Uterus (tissue), 4 donors: ENCODE data around the gene POU2AF2. TPM values are rescaled to one million over a fixed set of nuclear protein-coding genes. Genes with fewer than 3 reads are reported as not detected.

ENCODE experiments used
- DNase-seq, 2 donors: peaks; one replicate each; pipeline ENCODE4 v3.0.0-alpha.2; 2019 to 2020
- H3K27ac ChIP-seq, 2 donors: fragments of 200-600 bp; sonication (generic); 1 replicate in 1 of 2; 2 replicates in 1 of 2; pipeline ENCODE4 v1.5.1; 2016 to 2018
- H3K27me3 ChIP-seq, 2 donors: fragments of 200-600 bp; sonication (generic); one replicate each; pipeline ENCODE4 v1.5.1; 2018 to 2019; ENCODE audit warnings: control low read depth in 1 of 2
- H3K36me3 ChIP-seq, 2 donors: fragments of 200-600 bp; sonication (generic); one replicate each; pipeline ENCODE4 v1.5.1; 2019; ENCODE audit warnings: control low read depth in 1 of 2
- H3K4me1 ChIP-seq, 2 donors: fragments of 200-600 bp; sonication (generic); one replicate each; pipeline ENCODE4 v1.5.1; 2018 to 2019; ENCODE audit warnings: control low read depth in 1 of 2
- H3K4me3 ChIP-seq, 2 donors: fragments of 200-600 bp; sonication (generic); 1 replicate in 1 of 2; 2 replicates in 1 of 2; pipeline ENCODE4 v1.5.1; 2018 to 2019; ENCODE audit warnings: mild to moderate bottlenecking in 1 of 2
- H3K9me3 ChIP-seq, 2 donors: fragments of 200-600 bp; sonication (generic); one replicate each; pipeline ENCODE4 v1.5.1; 2019; ENCODE audit warnings: control low read depth in 1 of 2
- POLR2A ChIP-seq, 2 donors: fragments of 450-650 bp; IDR thresholded peaks; one replicate each; pipeline ENCODE4 v1.6.1; 2016; ENCODE audit warnings: antibody characterized with exemption in 2 of 2, mild to moderate bottlenecking in 1 of 2, moderate library complexity in 1 of 2
- intact Hi-C: fragments of 100-400 bp; cut with DNase I; formaldehyde crosslinking; loops from one replicate; pipeline ENCODE4 v1.15.1; 2023; ENCODE audit warnings: low total_unique reads
- total RNA-seq, 4 donors: library from RNA; depleted of rRNA in 3 of 4; stranded (reverse); fragments of >200 nt in 3 of 4; gene quantifications; one replicate each; pipeline versions ENCODE4 v1.1.0 to v1.2.4, GENCODE V29; 2014 to 2023
- TF ChIP-seq, protein P1 (sequence below), 4 experiments: fragments of 200-600 bp in 2 of 4; fragments of 450-650 bp in 2 of 4; sonication (generic) in 2 of 4; IDR thresholded peaks; one replicate each; pipeline ENCODE4 v1.5.1; 2016 to 2019; ENCODE audit warnings: antibody characterized with exemption in 4 of 4, mild to moderate bottlenecking in 2 of 4, moderate library complexity in 1 of 4
- donor health status: DM: yes; HTN: yes; CAD: no.

POU2AF2 gene
- total RNA-seq, 4 donors from 2014 or later: not detected

GRCh38 chr11:111306321-111306720, 60.8 kb downstream of the POU2AF2 start:
- no peak for TF ChIP-seq POLR2A (IDR thresholded peaks at IDR 0.05)
- TF ChIP-seq, protein P1, sequence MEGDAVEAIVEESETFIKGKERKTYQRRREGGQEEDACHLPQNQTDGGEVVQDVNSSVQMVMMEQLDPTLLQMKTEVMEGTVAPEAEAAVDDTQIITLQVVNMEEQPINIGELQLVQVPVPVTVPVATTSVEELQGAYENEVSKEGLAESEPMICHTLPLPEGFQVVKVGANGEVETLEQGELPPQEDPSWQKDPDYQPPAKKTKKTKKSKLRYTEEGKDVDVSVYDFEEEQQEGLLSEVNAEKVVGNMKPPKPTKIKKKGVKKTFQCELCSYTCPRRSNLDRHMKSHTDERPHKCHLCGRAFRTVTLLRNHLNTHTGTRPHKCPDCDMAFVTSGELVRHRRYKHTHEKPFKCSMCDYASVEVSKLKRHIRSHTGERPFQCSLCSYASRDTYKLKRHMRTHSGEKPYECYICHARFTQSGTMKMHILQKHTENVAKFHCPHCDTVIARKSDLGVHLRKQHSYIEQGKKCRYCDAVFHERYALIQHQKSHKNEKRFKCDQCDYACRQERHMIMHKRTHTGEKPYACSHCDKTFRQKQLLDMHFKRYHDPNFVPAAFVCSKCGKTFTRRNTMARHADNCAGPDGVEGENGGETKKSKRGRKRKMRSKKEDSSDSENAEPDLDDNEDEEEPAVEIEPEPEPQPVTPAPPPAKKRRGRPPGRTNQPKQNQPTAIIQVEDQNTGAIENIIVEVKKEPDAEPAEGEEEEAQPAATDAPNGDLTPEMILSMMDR (IDR thresholded peaks at IDR 0.05): no peak
- no peaks in the 10 kb centered on the region for H3K27me3 ChIP-seq
- no peaks in the 10 kb centered on the region for H3K9me3 ChIP-seq
- DNase-seq: no peak
- H3K36me3 ChIP-seq: no peaks in the 10 kb centered on the region
- H3K4me3 ChIP-seq: no peak overlapping the region
- no peaks in the 10 kb centered on the region for H3K4me1 ChIP-seq
- intact Hi-C loops: no loop called here
- H3K27ac ChIP-seq: no peak overlapping the region

GRCh38 chr11:111307472-111308108, 62.1 kb downstream of the POU2AF2 start:
- H3K27me3 ChIP-seq: no peaks in the 10 kb centered on the region
- H3K4me3 ChIP-seq: no peak overlapping the region
- TF ChIP-seq POLR2A (IDR thresholded peaks at IDR 0.05): no peak
- TF ChIP-seq, protein P1 (IDR thresholded peaks at IDR 0.05): no peak
- intact Hi-C loops: no loop called here
- H3K36me3 ChIP-seq: no peaks in the 10 kb centered on the region
- H3K27ac ChIP-seq: no peak overlapping the region
- H3K4me1 ChIP-seq: no peaks in the 10 kb centered on the region
- H3K9me3 ChIP-seq: no peaks in the 10 kb centered on the region
- no peak for DNase-seq

GRCh38 chr11:111308140-111308539, 62.6 kb downstream of the POU2AF2 start:
- H3K9me3 ChIP-seq: no peaks in the 10 kb centered on the region
- intact Hi-C loops: no loop called here
- no peaks in the 10 kb centered on the region for H3K36me3 ChIP-seq
- no peak for DNase-seq
- H3K27ac ChIP-seq: no peak overlapping the region
- no peaks in the 10 kb centered on the region for H3K4me1 ChIP-seq
- H3K4me3 ChIP-seq: no peak overlapping the region
- H3K27me3 ChIP-seq: no peaks in the 10 kb centered on the region
- TF ChIP-seq POLR2A (IDR thresholded peaks at IDR 0.05): no peak
- TF ChIP-seq, protein P1 (IDR thresholded peaks at IDR 0.05): no peak

GRCh38 chr11:111309215-111309915, 63.8 kb downstream of the POU2AF2 start:
- intact Hi-C loops: no loop called here

DNA sequence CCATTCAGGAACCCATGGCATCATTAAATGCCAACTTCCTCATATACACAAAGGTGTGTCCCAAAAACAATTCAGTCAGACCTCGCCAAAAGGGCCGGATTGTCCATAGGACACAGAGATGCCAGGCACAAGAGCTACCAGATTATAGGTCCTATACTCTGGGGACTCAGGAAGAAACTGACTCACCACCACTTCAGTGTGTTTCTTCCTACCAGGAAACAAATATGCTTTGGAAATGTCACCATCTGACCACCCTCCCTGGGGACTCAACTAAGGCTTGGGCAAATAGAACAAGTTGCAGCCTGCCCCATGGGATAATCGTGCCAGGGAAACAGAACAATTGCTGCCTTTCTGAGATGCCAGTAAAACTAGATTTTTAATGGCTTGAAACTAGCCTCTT, 64.6 kb downstream of the POU2AF2 start:
- TF ChIP-seq, protein P1 (IDR thresholded peaks at IDR 0.05): no peak
- TF ChIP-seq POLR2A (IDR thresholded peaks at IDR 0.05): no peak
- intact Hi-C loops: no loop called here
- H3K4me1 ChIP-seq: no peaks in the 10 kb centered on the region
- H3K27ac ChIP-seq: no peak overlapping the region
- H3K4me3 ChIP-seq: no peak overlapping the region
- no peak for DNase-seq
- H3K27me3 ChIP-seq: no peaks in the 10 kb centered on the region
- no peaks in the 10 kb centered on the region for H3K36me3 ChIP-seq
- no peaks in the 10 kb centered on the region for H3K9me3 ChIP-seq

More at GRCh38 chr11:111309215-111309915, 63.8 kb downstream of the POU2AF2 start:
- no peak for DNase-seq
- Histone ChIP-seq H3K4me3 (no peak overlapping the region), H3K27me3 (no peaks in the 10 kb centered on the region), H3K36me3 (no peaks in the 10 kb centered on the region), H3K27ac (no peak overlapping the region), H3K4me1 (no peaks in the 10 kb centered on the region), H3K9me3 (no peaks in the 10 kb centered on the region)
- TF ChIP-seq, protein P1 (IDR thresholded peaks at IDR 0.05): no peak
- no peak for TF ChIP-seq POLR2A (IDR thresholded peaks at IDR 0.05)
